Neural cell (in vitro differentiated cells): ENCODE measurements around the gene FGF1. TPM values are rescaled to one million over a fixed set of nuclear protein-coding genes. Genes with fewer than 3 reads are reported as not detected.

Source experiments
- H2AFZ ChIP-seq: fragments of 200-600, 300-800 bp; sonication (generic), shearing (Covaris generic); 2 replicates; pipeline ENCODE4 v1.6.0; 2014; ENCODE audit warnings: low read depth, mild to moderate bottlenecking, antibody characterized with exemption, low read length, moderate library complexity
- H3F3A ChIP-seq: fragments of 200-600 bp; shearing (Covaris generic); 2 replicates; pipeline ENCODE4 v1.6.1; 2016; ENCODE audit warnings: mild to moderate bottlenecking, moderate library complexity, mixed read lengths, antibody characterized with exemption, low read length; ENCODE audit not compliant: insufficient read depth, poor library complexity, severe bottlenecking
- H3K27ac ChIP-seq: fragments of 200-600, 300-800 bp; sonication (generic), shearing (Covaris generic); 2 replicates; pipeline ENCODE4 v1.5.1; 2014; ENCODE audit warnings: mild to moderate bottlenecking, low read length, moderate library complexity
- H3K27me3 ChIP-seq: fragments of 300-800, 200-600 bp; sonication (generic), shearing (Covaris generic); 2 replicates; pipeline ENCODE4 v1.6.0; 2014; ENCODE audit warnings: mild to moderate bottlenecking, low read depth, low read length, moderate library complexity; ENCODE audit not compliant: insufficient read depth
- H3K36me3 ChIP-seq: fragments of 300-800, 200-600 bp; sonication (generic), shearing (Covaris generic); 2 replicates; pipeline ENCODE4 v1.5.1; 2014; ENCODE audit warnings: mild to moderate bottlenecking, antibody characterized with exemption, low read length, moderate library complexity; ENCODE audit not compliant: insufficient read depth
- H3K4me2 ChIP-seq: fragments of 300-800, 200-600 bp; sonication (generic), shearing (Covaris generic); 2 replicates; pipeline ENCODE4 v1.6.0; 2014; ENCODE audit warnings: mild to moderate bottlenecking, low read length
- H3K4me3 ChIP-seq: fragments of 300-800, 200-600 bp; sonication (generic), shearing (Covaris generic); 2 replicates; pipeline ENCODE4 v1.5.1; 2014; ENCODE audit warnings: mild to moderate bottlenecking, low read length, moderate library complexity
- H3K79me2 ChIP-seq: fragments of 200-600 bp; shearing (Covaris generic); replicated peaks from 2 replicates; pipeline ENCODE4 v1.6.0; 2014; ENCODE audit warnings: mild to moderate bottlenecking, low read length, moderate library complexity; ENCODE audit not compliant: insufficient read depth
- H3K9ac ChIP-seq: fragments of 300-800, 200-600 bp; sonication (generic), shearing (Covaris generic); 2 replicates; pipeline ENCODE4 v1.6.1; 2016; ENCODE audit warnings: mild to moderate bottlenecking, low read length, mixed read lengths
- H3K9me2 ChIP-seq: fragments of 200-600 bp; shearing (Covaris generic); 2 replicates; pipeline ENCODE4 v1.6.1; 2016; ENCODE audit warnings: mild to moderate bottlenecking, low read length, mixed read lengths; ENCODE audit not compliant: insufficient read depth
- H3K9me3 ChIP-seq: fragments of 200-600, 300-800 bp; sonication (generic), shearing (Covaris generic); 2 replicates; pipeline ENCODE4 v1.6.1; 2016; ENCODE audit warnings: mild to moderate bottlenecking, mixed run types, low read length, moderate library complexity, mixed read lengths
- H4K20me1 ChIP-seq: fragments of 200-600 bp; shearing (Covaris generic); 2 replicates; pipeline ENCODE4 v1.6.1; 2016; ENCODE audit warnings: mild to moderate bottlenecking, mixed run types; ENCODE audit not compliant: insufficient read depth
- EP300 ChIP-seq: fragments of 450-650 bp; conservative IDR thresholded peaks from 2 replicates; pipeline ENCODE4 v1.6.1; 2014; ENCODE audit warnings: antibody characterized with exemption, mild to moderate bottlenecking, moderate library complexity; ENCODE audit not compliant: poor library complexity, severe bottlenecking
- EZH2 ChIP-seq: fragments of 200-600, 300-800 bp; shearing (Covaris generic), sonication (generic); IDR thresholded peaks from 2 replicates; pipeline ENCODE4 v1.6.1; 2014; ENCODE audit warnings: antibody characterized with exemption, low read length, borderline replicate concordance, mild to moderate bottlenecking; ENCODE audit not compliant: insufficient read depth, poor library complexity, severe bottlenecking
- MXI1 ChIP-seq: fragments of 450-650 bp; conservative IDR thresholded peaks from 2 replicates; pipeline ENCODE4 v1.6.1; 2014; ENCODE audit warnings: antibody characterized with exemption, mild to moderate bottlenecking; ENCODE audit not compliant: poor library complexity, severe bottlenecking
- POLR2AphosphoS5 ChIP-seq: IDR thresholded peaks from 2 replicates; pipeline ENCODE4 v1.6.1; 2012
- RAD21 ChIP-seq: fragments of 450-650 bp; conservative IDR thresholded peaks from 2 replicates; pipeline ENCODE4 v1.6.1; 2014; ENCODE audit warnings: antibody characterized with exemption, mild to moderate bottlenecking, moderate library complexity
- SMC3 ChIP-seq: fragments of 450-650 bp; conservative IDR thresholded peaks from 2 replicates; pipeline ENCODE4 v1.6.1; 2014; ENCODE audit warnings: antibody characterized with exemption, mild to moderate bottlenecking, moderate library complexity; ENCODE audit not compliant: poor library complexity
- TAF1 ChIP-seq: IDR thresholded peaks from 2 replicates; pipeline ENCODE4 v1.6.1; 2012; ENCODE audit warnings: low read depth
- polyA plus RNA-seq: library from polyadenylated mRNA; depleted of rRNA; stranded (reverse); fragments of >200 nt; gene quantifications from 2 replicates; pipeline ENCODE4 v1.2.3, GENCODE V29; 2014
- TF ChIP-seq, protein P1 (sequence below): fragments of 450-650 bp; IDR thresholded peaks from 2 replicates; pipeline ENCODE4 v1.5.1; 2014; ENCODE audit warnings: antibody characterized with exemption, mild to moderate bottlenecking, moderate library complexity; ENCODE audit not compliant: poor library complexity, severe bottlenecking
- TF ChIP-seq, protein P2 (sequence below): IDR thresholded peaks from 2 replicates; pipeline ENCODE4 v1.6.1; 2012; ENCODE audit warnings: borderline replicate concordance

Gene FGF1
- polyA plus RNA-seq, 1 donor from 2014 or later, result not detected

GRCh38 chr5:142683881-142684505, 1.9 kb downstream of the FGF1 start:
- Histone ChIP-seq H3K79me2 (no peaks in the 10 kb centered on the region), H3K9me2 (no peaks in the 10 kb centered on the region), H3K4me2 (no peak overlapping the region), H3K27ac (no peak overlapping the region), H3K27me3 (no peaks in the 10 kb centered on the region), H3K9me3 (no peaks in the 10 kb centered on the region), H3F3A (no peaks in the 10 kb centered on the region), H4K20me1 (no peaks in the 10 kb centered on the region), H3K4me3 (no peak overlapping the region), H2AFZ (no peak overlapping the region), H3K9ac (no peak overlapping the region), H3K36me3 (no peaks in the 10 kb centered on the region)
- TF ChIP-seq POLR2AphosphoS5 (no peak), EP300 (no peak), EZH2 (no peak), SMC3 (no peak), RAD21 (no peak), MXI1 (no peak), TAF1 (no peak)
- TF ChIP-seq, protein P1, sequence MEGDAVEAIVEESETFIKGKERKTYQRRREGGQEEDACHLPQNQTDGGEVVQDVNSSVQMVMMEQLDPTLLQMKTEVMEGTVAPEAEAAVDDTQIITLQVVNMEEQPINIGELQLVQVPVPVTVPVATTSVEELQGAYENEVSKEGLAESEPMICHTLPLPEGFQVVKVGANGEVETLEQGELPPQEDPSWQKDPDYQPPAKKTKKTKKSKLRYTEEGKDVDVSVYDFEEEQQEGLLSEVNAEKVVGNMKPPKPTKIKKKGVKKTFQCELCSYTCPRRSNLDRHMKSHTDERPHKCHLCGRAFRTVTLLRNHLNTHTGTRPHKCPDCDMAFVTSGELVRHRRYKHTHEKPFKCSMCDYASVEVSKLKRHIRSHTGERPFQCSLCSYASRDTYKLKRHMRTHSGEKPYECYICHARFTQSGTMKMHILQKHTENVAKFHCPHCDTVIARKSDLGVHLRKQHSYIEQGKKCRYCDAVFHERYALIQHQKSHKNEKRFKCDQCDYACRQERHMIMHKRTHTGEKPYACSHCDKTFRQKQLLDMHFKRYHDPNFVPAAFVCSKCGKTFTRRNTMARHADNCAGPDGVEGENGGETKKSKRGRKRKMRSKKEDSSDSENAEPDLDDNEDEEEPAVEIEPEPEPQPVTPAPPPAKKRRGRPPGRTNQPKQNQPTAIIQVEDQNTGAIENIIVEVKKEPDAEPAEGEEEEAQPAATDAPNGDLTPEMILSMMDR, result no peak

GRCh38 chr5:142683116-142683515, 2.8 kb downstream of the FGF1 start:
- Histone ChIP-seq H3K9me2 (no peaks in the 10 kb centered on the region), H3K4me2 (no peak overlapping the region), H3K4me3 (no peak overlapping the region), H3K9me3 (no peaks in the 10 kb centered on the region), H2AFZ (no peak overlapping the region), H3K27ac (no peak overlapping the region), H3F3A (no peaks in the 10 kb centered on the region), H3K79me2 (no peaks in the 10 kb centered on the region), H3K9ac (no peak overlapping the region), H3K36me3 (no peaks in the 10 kb centered on the region), H3K27me3 (no peaks in the 10 kb centered on the region), H4K20me1 (no peaks in the 10 kb centered on the region)
- TF ChIP-seq EP300, result no peak
- TF ChIP-seq TAF1, result no peak
- no peak for TF ChIP-seq EZH2
- TF ChIP-seq POLR2AphosphoS5, result no peak
- TF ChIP-seq SMC3, result no peak
- TF ChIP-seq, protein P2, sequence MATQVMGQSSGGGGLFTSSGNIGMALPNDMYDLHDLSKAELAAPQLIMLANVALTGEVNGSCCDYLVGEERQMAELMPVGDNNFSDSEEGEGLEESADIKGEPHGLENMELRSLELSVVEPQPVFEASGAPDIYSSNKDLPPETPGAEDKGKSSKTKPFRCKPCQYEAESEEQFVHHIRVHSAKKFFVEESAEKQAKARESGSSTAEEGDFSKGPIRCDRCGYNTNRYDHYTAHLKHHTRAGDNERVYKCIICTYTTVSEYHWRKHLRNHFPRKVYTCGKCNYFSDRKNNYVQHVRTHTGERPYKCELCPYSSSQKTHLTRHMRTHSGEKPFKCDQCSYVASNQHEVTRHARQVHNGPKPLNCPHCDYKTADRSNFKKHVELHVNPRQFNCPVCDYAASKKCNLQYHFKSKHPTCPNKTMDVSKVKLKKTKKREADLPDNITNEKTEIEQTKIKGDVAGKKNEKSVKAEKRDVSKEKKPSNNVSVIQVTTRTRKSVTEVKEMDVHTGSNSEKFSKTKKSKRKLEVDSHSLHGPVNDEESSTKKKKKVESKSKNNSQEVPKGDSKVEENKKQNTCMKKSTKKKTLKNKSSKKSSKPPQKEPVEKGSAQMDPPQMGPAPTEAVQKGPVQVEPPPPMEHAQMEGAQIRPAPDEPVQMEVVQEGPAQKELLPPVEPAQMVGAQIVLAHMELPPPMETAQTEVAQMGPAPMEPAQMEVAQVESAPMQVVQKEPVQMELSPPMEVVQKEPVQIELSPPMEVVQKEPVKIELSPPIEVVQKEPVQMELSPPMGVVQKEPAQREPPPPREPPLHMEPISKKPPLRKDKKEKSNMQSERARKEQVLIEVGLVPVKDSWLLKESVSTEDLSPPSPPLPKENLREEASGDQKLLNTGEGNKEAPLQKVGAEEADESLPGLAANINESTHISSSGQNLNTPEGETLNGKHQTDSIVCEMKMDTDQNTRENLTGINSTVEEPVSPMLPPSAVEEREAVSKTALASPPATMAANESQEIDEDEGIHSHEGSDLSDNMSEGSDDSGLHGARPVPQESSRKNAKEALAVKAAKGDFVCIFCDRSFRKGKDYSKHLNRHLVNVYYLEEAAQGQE, result no peak
- no peak for TF ChIP-seq RAD21
- TF ChIP-seq MXI1, result no peak
- TF ChIP-seq, protein P1, result no peak
